ENCODE measurements around the gene EHD4. TPM values are rescaled to one million over a fixed set of nuclear protein-coding genes. Genes with fewer than 3 reads are reported as not detected.

EHD4 gene
- total and polyA plus RNA-seq, 2 donors (not counting 1 experiment from before 2014, with no cell fraction given) = 19.3 to 22.0 TPM

- Histone ChIP-seq H3K9ac (ENCODE audit: insufficient read depth, low read length) (no peak overlapping the region), H3K27ac (ENCODE audit: insufficient read depth, low read length) (no peak overlapping the region), H3K9me3 (ENCODE audit: control insufficient read depth, insufficient read depth, low read depth, low read length) (no peaks in the 10 kb centered on the region), H3K4me2 (ENCODE audit: extremely low read depth, insufficient read depth, low read length) (no peak overlapping the region), H3K79me2 (ENCODE audit: control insufficient read depth, insufficient read depth, low read length) (no peaks in the 10 kb centered on the region), H4K20me1 (ENCODE audit: control insufficient read depth, extremely low read depth, insufficient read depth, low read length) (no peaks in the 10 kb centered on the region), H3K36me3 (ENCODE audit: control insufficient read depth, insufficient read depth, low read length) (peaks cover 13% of the 10 kb centered on the region), H3K27me3 (ENCODE audit: control insufficient read depth, insufficient read depth, low read length) (no peaks in the 10 kb centered on the region), H2AFZ (ENCODE audit: low read length) (no peak overlapping the region), H3K4me1 (ENCODE audit: control insufficient read depth, extremely low read depth, insufficient read depth, low read length) (no peaks in the 10 kb centered on the region), H3K4me3 (replicated peaks in 1 of 4; ENCODE audit: control extremely low read depth in 1 of 4, insufficient read depth in 1 of 4, low read depth in 3 of 4, low read length in 4 of 4) (no peak overlapping the region)
- DNase-seq (ENCODE audit: low read depth in 2 of 2) = no peak
- TF ChIP-seq CTCF (conservative IDR thresholded peaks at IDR 0.05 in 1 of 2, IDR thresholded peaks at IDR 0.05 in 1 of 2; ENCODE audit: low read depth in 1 of 2, low read length in 2 of 2) = no peak
- TF ChIP-seq EZH2 (IDR thresholded peaks at IDR 0.05; ENCODE audit: low read length, missing control alignments) = no peak
Measured at GRCh38 chr15:41903782-41904181, 68.6 kb downstream of the EHD4 start.

- Histone ChIP-seq H3K9me3 (ENCODE audit: control insufficient read depth, insufficient read depth, low read depth, low read length) (no peaks in the 10 kb centered on the region), H4K20me1 (ENCODE audit: control insufficient read depth, extremely low read depth, insufficient read depth, low read length) (no peaks in the 10 kb centered on the region), H3K79me2 (ENCODE audit: control insufficient read depth, insufficient read depth, low read length) (no peaks in the 10 kb centered on the region), H3K4me1 (ENCODE audit: control insufficient read depth, extremely low read depth, insufficient read depth, low read length) (no peaks in the 10 kb centered on the region), H3K36me3 (ENCODE audit: control insufficient read depth, insufficient read depth, low read length) (peaks cover 10% of the 10 kb centered on the region), H3K9ac (ENCODE audit: insufficient read depth, low read length) (no peak overlapping the region), H3K4me2 (ENCODE audit: extremely low read depth, insufficient read depth, low read length) (no peak overlapping the region), H2AFZ (ENCODE audit: low read length) (no peak overlapping the region), H3K27me3 (ENCODE audit: control insufficient read depth, insufficient read depth, low read length) (no peaks in the 10 kb centered on the region), H3K27ac (ENCODE audit: insufficient read depth, low read length) (no peak overlapping the region), H3K4me3 (replicated peaks in 1 of 4; ENCODE audit: control extremely low read depth in 1 of 4, insufficient read depth in 1 of 4, low read depth in 3 of 4, low read length in 4 of 4) (no peak overlapping the region)
- TF ChIP-seq EZH2 (IDR thresholded peaks at IDR 0.05; ENCODE audit: low read length, missing control alignments) (no peak), CTCF (conservative IDR thresholded peaks at IDR 0.05 in 1 of 2, IDR thresholded peaks at IDR 0.05 in 1 of 2; ENCODE audit: low read depth in 1 of 2, low read length in 2 of 2) (no peak)
- DNase-seq (ENCODE audit: low read depth in 2 of 2) = no peak
Measured at GRCh38 chr15:41901431-41901830, 70.9 kb downstream of the EHD4 start.

- Histone ChIP-seq H3K4me2 (ENCODE audit: extremely low read depth, insufficient read depth, low read length) (no peak overlapping the region), H3K4me1 (ENCODE audit: control insufficient read depth, extremely low read depth, insufficient read depth, low read length) (no peaks in the 10 kb centered on the region), H3K4me3 (replicated peaks in 1 of 4; ENCODE audit: control extremely low read depth in 1 of 4, insufficient read depth in 1 of 4, low read depth in 3 of 4, low read length in 4 of 4) (no peak overlapping the region), H3K36me3 (ENCODE audit: control insufficient read depth, insufficient read depth, low read length) (peaks cover 10% of the 10 kb centered on the region), H3K27me3 (ENCODE audit: control insufficient read depth, insufficient read depth, low read length) (no peaks in the 10 kb centered on the region), H3K9ac (ENCODE audit: insufficient read depth, low read length) (no peak overlapping the region), H3K27ac (ENCODE audit: insufficient read depth, low read length) (no peak overlapping the region), H4K20me1 (ENCODE audit: control insufficient read depth, extremely low read depth, insufficient read depth, low read length) (no peaks in the 10 kb centered on the region), H3K9me3 (ENCODE audit: control insufficient read depth, insufficient read depth, low read depth, low read length) (no peaks in the 10 kb centered on the region), H2AFZ (ENCODE audit: low read length) (no peak overlapping the region), H3K79me2 (ENCODE audit: control insufficient read depth, insufficient read depth, low read length) (no peaks in the 10 kb centered on the region)
- DNase-seq (ENCODE audit: low read depth in 2 of 2) = no peak
- TF ChIP-seq EZH2 (IDR thresholded peaks at IDR 0.05; ENCODE audit: low read length, missing control alignments) (no peak), CTCF (conservative IDR thresholded peaks at IDR 0.05 in 1 of 2, IDR thresholded peaks at IDR 0.05 in 1 of 2; ENCODE audit: low read depth in 1 of 2, low read length in 2 of 2) (no peak)
Measured at GRCh38 chr15:41900526-41901380, 71.6 kb downstream of the EHD4 start.

Measured in fibroblast of lung (primary cell).